Measurements from ENCODE around the gene PLEKHA8. TPM values are rescaled to one million over a fixed set of nuclear protein-coding genes. Genes with fewer than 3 reads are reported as not detected.

Gene PLEKHA8
- total and polyA plus RNA-seq, 2 of the 8 experiments (the other 6 are each of a cell fraction or from before 2014, with no cell fraction given) = 10.7 to 44.0 TPM

Small RNAs within 50 kb of the gene (small RNA-seq; reads per million reads assigned to genes)
- gene RPS27P16 (ENCODE audit: insufficient read depth) = not detected

Other genes starting within 250 kb of the PLEKHA8 start
- 12.1 and 12.6 TPM in 2 replicates for gene WIPF3, start 221.9 kb upstream of the PLEKHA8 start, total RNA-seq (2021; fragmentation: NEBNext Ultra II Directional; extraction: Animal tissue kit (Norgen Biotek cat#: 25700))
- 3.8 and 5.0 TPM in 2 replicates for gene WIPF3, start 221.9 kb upstream of the PLEKHA8 start, polyA plus RNA-seq (2011; rRNA removed)
- 70.5 and 75.8 TPM in 2 replicates for gene SCRN1, start 38.6 kb upstream of the PLEKHA8 start, total RNA-seq (2021; fragmentation: NEBNext Ultra II Directional; extraction: Animal tissue kit (Norgen Biotek cat#: 25700))
- 27.5 and 36.0 TPM in 2 replicates for gene SCRN1, start 38.6 kb upstream of the PLEKHA8 start, polyA plus RNA-seq (2011; rRNA removed)
- 20.2 and 20.7 TPM in 2 replicates for gene FKBP14, start 1.7 kb upstream of the PLEKHA8 start, total RNA-seq (2021; fragmentation: NEBNext Ultra II Directional; extraction: Animal tissue kit (Norgen Biotek cat#: 25700))
- gene FKBP14, start 1.7 kb upstream of the PLEKHA8 start, polyA plus RNA-seq (2011; rRNA removed) = 2.2 and 3.2 TPM in 2 replicates
- gene MTURN, start 106.6 kb downstream of the PLEKHA8 start, total RNA-seq (2021; fragmentation: NEBNext Ultra II Directional; extraction: Animal tissue kit (Norgen Biotek cat#: 25700)) = 5.3 and 5.8 TPM in 2 replicates
- 2.2 and 2.6 TPM in 2 replicates for gene MTURN, start 106.6 kb downstream of the PLEKHA8 start, polyA plus RNA-seq (2011; rRNA removed)